ENCODE measurements around the gene TCHP. TPM values are rescaled to one million over a fixed set of nuclear protein-coding genes. Genes with fewer than 3 reads are reported as not detected.

Gene TCHP
- total and polyA plus RNA-seq, 2 of the 13 experiments (the other 11 are each of a cell fraction or from before 2014, with no cell fraction given): 6.7 to 12.2 TPM

DNA sequence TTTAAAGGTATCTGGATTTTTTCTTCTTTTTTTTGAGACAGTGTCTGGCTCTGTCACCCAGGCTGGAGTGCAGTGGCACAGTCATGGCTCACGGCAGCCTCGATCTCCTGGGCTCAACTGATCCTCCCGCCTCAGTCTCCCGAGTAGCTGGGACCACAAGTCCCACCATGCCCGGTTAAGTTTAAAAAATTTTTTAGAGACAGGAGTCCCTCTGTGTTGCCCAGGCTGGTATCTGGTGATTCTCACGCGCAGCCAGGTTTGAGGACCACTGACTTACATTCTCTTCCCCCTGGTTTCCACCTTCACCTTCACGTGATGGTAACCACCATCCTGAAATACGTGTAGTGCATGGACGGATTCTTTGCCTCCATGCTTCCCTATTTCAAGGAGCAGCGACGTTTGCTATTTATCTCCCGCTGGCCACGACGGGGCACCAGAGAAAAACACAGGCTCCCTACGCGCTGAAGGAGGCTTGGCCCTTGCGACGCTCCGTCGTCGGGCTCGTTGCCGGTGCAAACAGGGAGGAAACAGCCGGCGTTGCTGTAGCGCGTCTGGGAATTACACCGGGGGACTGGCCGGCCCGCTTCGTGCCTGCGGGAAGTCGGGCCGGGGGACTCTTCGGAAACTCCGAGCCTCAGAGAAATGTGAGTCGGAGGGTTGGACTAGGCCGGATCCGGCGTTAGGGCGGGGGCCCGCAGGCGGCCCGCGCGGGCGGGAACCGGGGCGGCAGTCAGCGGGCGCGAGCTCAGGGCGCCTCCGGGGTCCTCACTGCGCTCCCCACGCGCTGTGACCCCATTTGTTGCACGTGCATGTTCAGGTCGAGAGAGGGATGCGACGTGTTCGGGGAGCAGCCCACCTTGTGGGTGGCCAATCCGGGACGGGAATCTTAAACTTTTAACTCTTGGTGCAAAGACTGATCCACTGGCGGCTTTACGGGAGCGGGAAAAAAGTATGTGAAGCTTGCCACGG is at the start of gene TCHP (continued):
- TF ChIP-seq ZNF724P (CRISPR knock-in tag; IDR thresholded peaks at IDR 0.05; ENCODE audit: borderline replicate concordance) (peak; percentile 94; the same call in 1 of the 2 replicates), SOX5 (CRISPR knock-in tag; IDR thresholded peaks at IDR 0.05; ENCODE audit: borderline replicate concordance) (0 out of 2 replicates have a peak, but pooled peaks have one; percentile 40), KAT2B (IDR thresholded peaks at IDR 0.05; ENCODE audit: borderline replicate concordance, low read depth, low read length) (no peak), ZNF598 (CRISPR knock-in tag; IDR thresholded peaks at IDR 0.05; ENCODE audit: borderline replicate concordance) (peak; percentile 55; the same call in 1 of the 2 replicates), ZNF331 (CRISPR knock-in tag; IDR thresholded peaks at IDR 0.05) (peak; percentile 66; the same call in 1 of the 2 replicates), ZNF788 (CRISPR knock-in tag; IDR thresholded peaks at IDR 0.05; ENCODE audit: borderline replicate concordance) (peak; percentile 79; the same call in 1 of the 2 replicates), ERF (CRISPR knock-in tag; IDR thresholded peaks at IDR 0.05) (peak; percentile 81; the same call in 1 of the 2 replicates), ARID2 (CRISPR knock-in tag; IDR thresholded peaks at IDR 0.05; ENCODE audit: borderline replicate concordance) (peak; percentile 85; the same call in 1 of the 2 replicates), HNF4A (CRISPR knock-in tag; IDR thresholded peaks at IDR 0.05) (peak; percentile 15; the same call in 1 of the 2 replicates), ZNF337 (CRISPR knock-in tag; IDR thresholded peaks at IDR 0.05; ENCODE audit: borderline replicate concordance, low read depth) (0 out of 2 replicates have a peak, but pooled peaks have one; percentile 53), ZC3H13 (CRISPR knock-in tag; IDR thresholded peaks at IDR 0.05) (peak; percentile 75; the same call in 1 of the 2 replicates), REL (CRISPR knock-in tag; conservative IDR thresholded peaks at IDR 0.05) (0 out of 2 replicates have a peak, but pooled peaks have one; percentile 56), SALL1 (CRISPR knock-in tag; IDR thresholded peaks at IDR 0.05) (peak; percentile 86), CC2D1A (CRISPR knock-in tag; IDR thresholded peaks at IDR 0.05) (0 out of 2 replicates have a peak, but pooled peaks have one; percentile 69), ZSCAN12 (CRISPR knock-in tag; IDR thresholded peaks at IDR 0.05) (0 out of 2 replicates have a peak, but pooled peaks have one; percentile 29), MAFF (IDR thresholded peaks at IDR 0.05; ENCODE audit: low read depth, low read length) (no peak), TAF1 (CRISPR knock-in tag; IDR thresholded peaks at IDR 0.05) (peak; percentile 71)
- TF ChIP-seq, protein P1, sequence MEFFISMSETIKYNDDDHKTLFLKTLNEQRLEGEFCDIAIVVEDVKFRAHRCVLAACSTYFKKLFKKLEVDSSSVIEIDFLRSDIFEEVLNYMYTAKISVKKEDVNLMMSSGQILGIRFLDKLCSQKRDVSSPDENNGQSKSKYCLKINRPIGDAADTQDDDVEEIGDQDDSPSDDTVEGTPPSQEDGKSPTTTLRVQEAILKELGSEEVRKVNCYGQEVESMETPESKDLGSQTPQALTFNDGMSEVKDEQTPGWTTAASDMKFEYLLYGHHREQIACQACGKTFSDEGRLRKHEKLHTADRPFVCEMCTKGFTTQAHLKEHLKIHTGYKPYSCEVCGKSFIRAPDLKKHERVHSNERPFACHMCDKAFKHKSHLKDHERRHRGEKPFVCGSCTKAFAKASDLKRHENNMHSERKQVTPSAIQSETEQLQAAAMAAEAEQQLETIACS (CRISPR knock-in tag; IDR thresholded peaks at IDR 0.05): 0 out of 2 replicates have a peak, but pooled peaks have one; percentile 26
- TF ChIP-seq, protein P2, sequence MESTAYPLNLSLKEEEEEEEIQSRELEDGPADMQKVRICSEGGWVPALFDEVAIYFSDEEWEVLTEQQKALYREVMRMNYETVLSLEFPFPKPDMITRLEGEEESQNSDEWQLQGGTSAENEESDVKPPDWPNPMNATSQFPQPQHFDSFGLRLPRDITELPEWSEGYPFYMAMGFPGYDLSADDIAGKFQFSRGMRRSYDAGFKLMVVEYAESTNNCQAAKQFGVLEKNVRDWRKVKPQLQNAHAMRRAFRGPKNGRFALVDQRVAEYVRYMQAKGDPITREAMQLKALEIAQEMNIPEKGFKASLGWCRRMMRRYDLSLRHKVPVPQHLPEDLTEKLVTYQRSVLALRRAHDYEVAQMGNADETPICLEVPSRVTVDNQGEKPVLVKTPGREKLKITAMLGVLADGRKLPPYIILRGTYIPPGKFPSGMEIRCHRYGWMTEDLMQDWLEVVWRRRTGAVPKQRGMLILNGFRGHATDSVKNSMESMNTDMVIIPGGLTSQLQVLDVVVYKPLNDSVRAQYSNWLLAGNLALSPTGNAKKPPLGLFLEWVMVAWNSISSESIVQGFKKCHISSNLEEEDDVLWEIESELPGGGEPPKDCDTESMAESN (CRISPR knock-in tag; conservative IDR thresholded peaks at IDR 0.05): peak; percentile 91
- TF ChIP-seq, protein P3, sequence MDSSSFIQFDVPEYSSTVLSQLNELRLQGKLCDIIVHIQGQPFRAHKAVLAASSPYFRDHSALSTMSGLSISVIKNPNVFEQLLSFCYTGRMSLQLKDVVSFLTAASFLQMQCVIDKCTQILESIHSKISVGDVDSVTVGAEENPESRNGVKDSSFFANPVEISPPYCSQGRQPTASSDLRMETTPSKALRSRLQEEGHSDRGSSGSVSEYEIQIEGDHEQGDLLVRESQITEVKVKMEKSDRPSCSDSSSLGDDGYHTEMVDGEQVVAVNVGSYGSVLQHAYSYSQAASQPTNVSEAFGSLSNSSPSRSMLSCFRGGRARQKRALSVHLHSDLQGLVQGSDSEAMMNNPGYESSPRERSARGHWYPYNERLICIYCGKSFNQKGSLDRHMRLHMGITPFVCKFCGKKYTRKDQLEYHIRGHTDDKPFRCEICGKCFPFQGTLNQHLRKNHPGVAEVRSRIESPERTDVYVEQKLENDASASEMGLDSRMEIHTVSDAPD (CRISPR knock-in tag; IDR thresholded peaks at IDR 0.05): peak; percentile 46; the same call in 1 of the 2 replicates

Data from HepG2 (cell line).